ENCODE measurements around the gene EIF2B1. TPM values are rescaled to one million over a fixed set of nuclear protein-coding genes. Genes with fewer than 3 reads are reported as not detected.

EIF2B1 gene
- total RNA-seq: 100 to 1,000 TPM in 1 of 6 donors, 10 to 100 TPM in 5; 41.2 to 144 (median 74.0) TPM

GRCh38 chr12:123633379-123634141 lies at the start of gene EIF2B1, which contains the start of gene GTF2H3:
EIF2B1 (minus strand) TSS chr12:123633686; CDS start chr12:123633557, 129 bp downstream.
GTF2H3 (plus strand) TSS chr12:123633829; CDS start chr12:123633860, 31 bp downstream.
- peak; percentile 96 to 99 for DNase-seq
- H3K4me1 ChIP-seq: peaks cover 9 to 20% (median 16%) of the 10 kb centered on the region in 4 donors
- H3K36me3 ChIP-seq: peaks cover 19 to 35% (median 27%) of the 10 kb centered on the region in 4 donors
- ATAC-seq (ENCODE audit: low FRiP score in 2 of 2): peak; percentile 98 to 99
- 1% methylated on average over 12 to 42 of the region's 52 CpGs for WGBS, 2 donors
- peak within 1 kb of the TSS; percentile 86 to 98 (median 94) for H3K4me3 ChIP-seq
- peak within 1 kb of the TSS; percentile 82 to 88 (median 84) for H3K27ac ChIP-seq
- no peaks in the 10 kb centered on the region for H3K27me3 ChIP-seq
- H3K9me3 ChIP-seq: no peaks in the 10 kb centered on the region
- TF ChIP-seq POLR2AphosphoS5 (IDR thresholded peaks at IDR 0.05) (peak; percentile 97 to 98), EP300 (IDR thresholded peaks at IDR 0.05) (peak in 1 of 4 donors; percentile 71), POLR2A (IDR thresholded peaks at IDR 0.05) (peak in 2 of 4 donors; percentile 79 to 83), CTCF (IDR thresholded peaks at IDR 0.05) (peak in 1 of 6 experiments; percentile 24)

- Histone ChIP-seq H3K27me3 (no peaks in the 10 kb centered on the region), H3K4me3 (no peak overlapping the region), H3K27ac (no peak overlapping the region), H3K4me1 (no peaks in the 10 kb centered on the region), H3K36me3 (peaks cover 0 to 42% (median 14%) of the 10 kb centered on the region in 4 donors), H3K9me3 (no peaks in the 10 kb centered on the region)
- TF ChIP-seq POLR2A (IDR thresholded peaks at IDR 0.05) (no peak), EP300 (IDR thresholded peaks at IDR 0.05) (no peak), CTCF (IDR thresholded peaks at IDR 0.05) (no peak), POLR2AphosphoS5 (IDR thresholded peaks at IDR 0.05) (no peak)
- WGBS, 2 donors: 65 to 81% methylated on average over 2 of the region's 2 CpGs
- no peak for ATAC-seq (ENCODE audit: low FRiP score in 2 of 2)
- no peak for DNase-seq
These were observed 48.1 kb upstream of the EIF2B1 start for GRCh38 chr12:123681605-123682004.

GRCh38 chr12:123678981-123679380 lies 45.5 kb upstream of the EIF2B1 start:
- no peak for DNase-seq
- Histone ChIP-seq H3K27me3 (no peaks in the 10 kb centered on the region), H3K36me3 (peaks cover 0 to 39% (median 14%) of the 10 kb centered on the region in 4 donors), H3K27ac (no peak overlapping the region), H3K4me3 (no peak overlapping the region), H3K4me1 (no peaks in the 10 kb centered on the region), H3K9me3 (no peaks in the 10 kb centered on the region)
- no peak for ATAC-seq (ENCODE audit: low FRiP score in 2 of 2)
- TF ChIP-seq CTCF (IDR thresholded peaks at IDR 0.05) (no peak), POLR2A (IDR thresholded peaks at IDR 0.05) (no peak), EP300 (IDR thresholded peaks at IDR 0.05) (no peak), POLR2AphosphoS5 (IDR thresholded peaks at IDR 0.05) (no peak)
- WGBS, 2 donors: 97% methylated on average over 10 of the region's 10 CpGs

GRCh38 chr12:123676616-123677320 lies 43.3 kb upstream of the EIF2B1 start:
- Histone ChIP-seq H3K9me3 (no peaks in the 10 kb centered on the region), H3K4me3 (no peak overlapping the region), H3K27ac (no peak overlapping the region), H3K27me3 (no peaks in the 10 kb centered on the region), H3K4me1 (peaks cover 3 to 7% (median 4%) of the 10 kb centered on the region in 4 donors), H3K36me3 (peaks cover 0 to 41% (median 16%) of the 10 kb centered on the region in 4 donors)
- no peak for TF ChIP-seq POLR2AphosphoS5 (IDR thresholded peaks at IDR 0.05)
- TF ChIP-seq CTCF (IDR thresholded peaks at IDR 0.05): no peak
- no peak for TF ChIP-seq EP300 (IDR thresholded peaks at IDR 0.05)
- TF ChIP-seq POLR2A (IDR thresholded peaks at IDR 0.05): no peak
- WGBS, 2 donors: 83 to 85% methylated on average over 9 of the region's 9 CpGs
- ATAC-seq (ENCODE audit: low FRiP score in 2 of 2) (no peak), DNase-seq (no peak)

All from upper lobe of left lung (tissue), 6 donors.